Measurements from ENCODE around the gene CCNQ.

CCNQ gene

DNA sequence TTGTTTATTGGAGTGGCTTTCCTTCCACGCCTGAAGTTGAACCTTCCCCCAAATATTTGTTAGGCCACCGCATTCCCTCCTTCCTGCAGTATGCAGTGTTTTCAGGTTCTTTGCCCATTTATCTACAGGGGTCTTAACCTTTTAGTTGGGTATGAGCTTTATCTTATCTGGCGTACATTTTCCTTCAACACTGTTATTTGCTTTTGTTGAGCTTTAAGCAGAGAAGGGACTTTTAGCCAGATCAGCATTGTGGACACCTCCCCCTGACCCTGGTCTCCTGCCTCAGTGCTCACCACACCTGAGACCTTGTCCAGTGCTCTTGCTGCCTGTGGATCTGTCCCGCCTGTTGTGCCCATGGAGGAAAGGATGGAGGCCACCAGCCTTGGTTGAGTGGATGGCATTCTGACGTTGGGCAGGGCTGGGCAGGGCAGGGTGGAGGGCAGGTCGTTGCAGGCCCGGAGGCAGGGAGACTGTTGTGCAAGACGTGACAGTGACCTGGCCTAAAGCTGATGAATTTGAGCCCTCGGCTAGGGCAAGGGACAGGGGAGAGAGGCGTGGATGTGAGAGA, 47.1 kb upstream of the CCNQ start:
- Histone ChIP-seq H3K27ac (ENCODE audit: low read length) (no peak overlapping the region), H3K9me3 (replicated peaks; ENCODE audit: insufficient read depth, low read length) (no peaks in the 10 kb centered on the region), H3K36me3 (replicated peaks; ENCODE audit: insufficient read depth, low read length) (no peaks in the 10 kb centered on the region), H2AFZ (ENCODE audit: low read length) (no peak overlapping the region), H3K9me2 (replicated peaks; ENCODE audit: insufficient read depth, low read length) (no peaks in the 10 kb centered on the region), H3F3A (ENCODE audit: insufficient read depth, low read length) (no peaks in the 10 kb centered on the region), H3K4me1 (ENCODE audit: low read length) (no peaks in the 10 kb centered on the region), H3K9ac (ENCODE audit: low read length) (no peak overlapping the region), H3K79me2 (ENCODE audit: low read length) (no peaks in the 10 kb centered on the region), H3K27me3 (replicated peaks; ENCODE audit: insufficient read depth, low read length) (peaks cover 64% of the 10 kb centered on the region), H3K4me3 (ENCODE audit: low read length) (no peak overlapping the region), H3K4me2 (ENCODE audit: low read depth, low read length) (no peak overlapping the region), H4K20me1 (ENCODE audit: insufficient read depth, low read length) (no peaks in the 10 kb centered on the region)
- DNase-seq, result no peak
- TF ChIP-seq, protein P1, sequence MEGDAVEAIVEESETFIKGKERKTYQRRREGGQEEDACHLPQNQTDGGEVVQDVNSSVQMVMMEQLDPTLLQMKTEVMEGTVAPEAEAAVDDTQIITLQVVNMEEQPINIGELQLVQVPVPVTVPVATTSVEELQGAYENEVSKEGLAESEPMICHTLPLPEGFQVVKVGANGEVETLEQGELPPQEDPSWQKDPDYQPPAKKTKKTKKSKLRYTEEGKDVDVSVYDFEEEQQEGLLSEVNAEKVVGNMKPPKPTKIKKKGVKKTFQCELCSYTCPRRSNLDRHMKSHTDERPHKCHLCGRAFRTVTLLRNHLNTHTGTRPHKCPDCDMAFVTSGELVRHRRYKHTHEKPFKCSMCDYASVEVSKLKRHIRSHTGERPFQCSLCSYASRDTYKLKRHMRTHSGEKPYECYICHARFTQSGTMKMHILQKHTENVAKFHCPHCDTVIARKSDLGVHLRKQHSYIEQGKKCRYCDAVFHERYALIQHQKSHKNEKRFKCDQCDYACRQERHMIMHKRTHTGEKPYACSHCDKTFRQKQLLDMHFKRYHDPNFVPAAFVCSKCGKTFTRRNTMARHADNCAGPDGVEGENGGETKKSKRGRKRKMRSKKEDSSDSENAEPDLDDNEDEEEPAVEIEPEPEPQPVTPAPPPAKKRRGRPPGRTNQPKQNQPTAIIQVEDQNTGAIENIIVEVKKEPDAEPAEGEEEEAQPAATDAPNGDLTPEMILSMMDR (IDR thresholded peaks at IDR 0.05; ENCODE audit: low read length), result no peak
- no peak for TF ChIP-seq EZH2 (optimal IDR thresholded peaks at IDR 0.05; ENCODE audit: low read depth, low read length)
- TF ChIP-seq EZH2phosphoT487 (IDR thresholded peaks at IDR 0.05; ENCODE audit: low read length), result no peak

DNA sequence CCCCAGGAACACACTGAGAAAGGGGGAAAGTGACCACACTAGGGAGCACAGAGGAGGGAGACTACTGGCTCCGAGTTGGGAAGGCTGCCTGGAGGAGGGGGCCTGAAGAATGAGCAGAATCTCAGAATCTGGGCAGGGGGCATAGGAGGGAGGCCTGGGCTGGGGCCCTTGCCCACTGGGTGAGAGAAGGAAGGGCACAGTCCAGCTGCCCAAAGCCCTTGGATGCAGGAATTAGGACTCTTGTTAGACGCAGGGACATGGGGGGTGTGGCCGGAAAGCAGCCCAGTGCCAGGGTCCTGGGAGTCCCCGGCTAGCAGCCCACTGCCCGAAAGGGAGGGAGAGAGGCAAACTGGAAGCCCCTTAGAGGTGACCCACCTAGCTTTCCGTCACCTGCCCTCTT, 46.2 kb upstream of the CCNQ start:
- Histone ChIP-seq H3K9ac (ENCODE audit: low read length) (no peak overlapping the region), H3K36me3 (replicated peaks; ENCODE audit: insufficient read depth, low read length) (no peaks in the 10 kb centered on the region), H3K4me1 (ENCODE audit: low read length) (no peaks in the 10 kb centered on the region), H3K4me3 (ENCODE audit: low read length) (no peak overlapping the region), H3K27me3 (replicated peaks; ENCODE audit: insufficient read depth, low read length) (peaks cover 72% of the 10 kb centered on the region), H3K9me3 (replicated peaks; ENCODE audit: insufficient read depth, low read length) (no peaks in the 10 kb centered on the region), H3K27ac (ENCODE audit: low read length) (no peak overlapping the region), H3F3A (ENCODE audit: insufficient read depth, low read length) (no peaks in the 10 kb centered on the region), H3K4me2 (ENCODE audit: low read depth, low read length) (no peak overlapping the region), H4K20me1 (ENCODE audit: insufficient read depth, low read length) (no peaks in the 10 kb centered on the region), H2AFZ (ENCODE audit: low read length) (no peak overlapping the region), H3K79me2 (ENCODE audit: low read length) (no peaks in the 10 kb centered on the region), H3K9me2 (replicated peaks; ENCODE audit: insufficient read depth, low read length) (no peaks in the 10 kb centered on the region)
- no peak for DNase-seq
- TF ChIP-seq, protein P1 (IDR thresholded peaks at IDR 0.05; ENCODE audit: low read length), result no peak
- no peak for TF ChIP-seq EZH2 (optimal IDR thresholded peaks at IDR 0.05; ENCODE audit: low read depth, low read length)

DNA sequence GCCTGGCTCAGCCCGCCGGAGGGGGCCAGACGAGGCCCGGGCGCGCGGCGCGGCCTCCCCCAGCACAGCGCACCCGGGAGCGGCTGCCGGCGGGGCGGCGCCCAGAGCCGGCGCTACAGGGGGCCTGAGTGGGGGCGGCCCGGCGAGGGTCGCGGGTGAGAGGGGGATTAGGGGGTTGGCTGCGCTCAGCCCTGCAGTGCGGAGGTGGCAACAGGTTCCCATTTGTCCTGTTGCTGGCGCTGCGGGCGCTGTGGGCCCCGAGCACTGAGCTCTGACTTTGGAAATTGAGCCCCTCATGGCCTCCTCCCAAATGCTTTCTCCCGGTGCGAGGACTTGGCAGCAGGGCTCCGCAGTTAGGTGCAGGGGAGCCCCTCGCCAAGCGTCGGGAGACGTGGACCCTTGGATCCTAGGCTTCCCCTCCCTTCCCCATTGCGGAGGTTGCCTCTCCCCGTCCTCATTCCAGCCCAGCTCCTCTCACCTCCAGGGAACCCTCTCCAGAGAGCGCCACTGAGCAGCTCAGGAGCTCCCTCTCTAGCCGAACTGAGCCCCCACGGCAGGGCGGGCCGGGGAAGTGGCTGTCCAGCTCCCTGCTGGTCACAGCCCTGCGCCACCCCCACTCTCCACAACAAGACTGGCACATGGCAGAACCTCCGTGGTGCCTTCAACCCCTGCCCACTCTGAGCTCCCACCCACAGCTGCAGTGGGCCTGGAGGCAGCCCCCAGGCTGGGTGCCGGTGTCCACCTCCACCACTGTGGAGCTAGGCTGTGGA, 45.6 kb upstream of the CCNQ start:
- H3K27me3 ChIP-seq (replicated peaks; ENCODE audit: insufficient read depth, low read length), result peaks cover 75% of the 10 kb centered on the region
- H3K27ac ChIP-seq (ENCODE audit: low read length), result no peak overlapping the region
- H3K9me2 ChIP-seq (replicated peaks; ENCODE audit: insufficient read depth, low read length), result no peaks in the 10 kb centered on the region
- H3K79me2 ChIP-seq (ENCODE audit: low read length), result no peaks in the 10 kb centered on the region
- H2AFZ ChIP-seq (ENCODE audit: low read length), result no peak overlapping the region
- no peaks in the 10 kb centered on the region for H3F3A ChIP-seq (ENCODE audit: insufficient read depth, low read length)
- no peak for DNase-seq
- H3K9me3 ChIP-seq (replicated peaks; ENCODE audit: insufficient read depth, low read length), result no peaks in the 10 kb centered on the region
- no peak overlapping the region for H3K4me3 ChIP-seq (ENCODE audit: low read length)
- H3K36me3 ChIP-seq (replicated peaks; ENCODE audit: insufficient read depth, low read length), result no peaks in the 10 kb centered on the region
- no peak overlapping the region for H3K4me2 ChIP-seq (ENCODE audit: low read depth, low read length)
- H3K4me1 ChIP-seq (ENCODE audit: low read length), result no peaks in the 10 kb centered on the region
- TF ChIP-seq, protein P1 (IDR thresholded peaks at IDR 0.05; ENCODE audit: low read length), result no peak
- TF ChIP-seq EZH2phosphoT487 (IDR thresholded peaks at IDR 0.05; ENCODE audit: low read length) (no peak), EZH2 (optimal IDR thresholded peaks at IDR 0.05; ENCODE audit: low read depth, low read length) (no peak)
- no peak overlapping the region for H3K9ac ChIP-seq (ENCODE audit: low read length)
- no peaks in the 10 kb centered on the region for H4K20me1 ChIP-seq (ENCODE audit: insufficient read depth, low read length)

All from MM.1S (cell line).